Mucosa of stomach (tissue), 1 donor: Measurements from ENCODE around the gene G3BP2.

ENCODE experiments used
- H3K27me3 ChIP-seq: one replicate; pipeline ENCODE4 v1.7.0; 2013; ENCODE audit warnings: mild to moderate bottlenecking, low read length; ENCODE audit not compliant: control insufficient read depth, insufficient read depth
- H3K36me3 ChIP-seq: one replicate; pipeline ENCODE4 v1.7.0; 2013; ENCODE audit warnings: low read length; ENCODE audit not compliant: control insufficient read depth, insufficient read depth
- H3K4me1 ChIP-seq: one replicate; pipeline ENCODE4 v1.7.0; 2013; ENCODE audit warnings: mild to moderate bottlenecking, low read length; ENCODE audit not compliant: control insufficient read depth, insufficient read depth
- H3K4me3 ChIP-seq: one replicate; pipeline ENCODE4 v1.7.0; 2013; ENCODE audit warnings: low read length
- H3K9ac ChIP-seq: one replicate; pipeline ENCODE4 v1.7.0; 2013; ENCODE audit warnings: mild to moderate bottlenecking, low read length, moderate library complexity
- H3K9me3 ChIP-seq: one replicate; pipeline ENCODE4 v1.7.0; 2013; ENCODE audit warnings: mild to moderate bottlenecking, low read length, moderate library complexity; ENCODE audit not compliant: control insufficient read depth
- donor health status: Pancreatic carcinoma.

The G3BP2 gene

DNA sequence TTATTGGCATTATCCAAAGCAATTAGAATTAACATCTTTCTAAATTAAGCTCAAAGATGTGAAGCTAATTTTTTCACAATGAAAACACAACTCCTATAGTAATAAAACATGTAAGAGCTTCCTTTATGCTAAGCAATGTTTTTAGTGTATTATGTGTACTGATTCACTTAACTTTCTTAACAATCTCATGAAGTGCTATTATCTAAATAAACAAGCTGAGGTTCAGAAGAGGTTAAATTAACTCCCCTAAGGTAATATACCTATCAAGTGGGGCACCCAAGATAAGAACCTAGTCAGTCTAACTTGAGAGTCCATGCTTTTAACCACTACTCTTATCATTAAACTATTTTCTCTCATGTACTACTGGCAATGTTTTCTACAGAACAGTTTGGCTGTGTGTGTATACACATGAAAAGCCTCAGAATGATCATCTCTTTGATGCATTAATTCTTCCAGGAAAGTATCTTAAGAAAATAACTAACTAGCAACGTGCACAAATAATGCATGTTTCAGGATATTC, 13.6 kb downstream of the G3BP2 start:
- Histone ChIP-seq H3K27me3 (no peaks in the 10 kb centered on the region), H3K4me3 (no peak overlapping the region), H3K9ac (no peak overlapping the region), H3K9me3 (no peaks in the 10 kb centered on the region), H3K36me3 (peaks cover 4% of the 10 kb centered on the region), H3K4me1 (no peaks in the 10 kb centered on the region)

DNA sequence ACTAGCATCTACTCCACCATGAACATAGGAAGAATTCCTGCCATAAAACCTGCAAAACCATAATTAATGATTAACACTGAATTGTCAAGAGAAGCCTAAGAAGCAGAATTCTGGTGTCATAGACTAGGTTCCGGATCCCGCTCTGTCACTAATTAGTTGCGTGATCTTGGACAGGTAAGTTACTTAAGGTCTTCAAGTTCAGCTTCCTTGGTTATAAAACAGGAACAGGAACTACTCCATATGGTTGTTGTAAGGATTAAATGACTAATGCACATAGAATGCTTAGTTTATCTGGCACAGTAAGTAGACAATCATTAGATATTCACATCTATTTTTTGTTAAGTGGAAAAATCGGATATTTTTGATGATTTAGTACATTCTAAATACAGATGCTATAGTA, 14.3 kb downstream of the G3BP2 start:
- H3K4me1 ChIP-seq, result no peaks in the 10 kb centered on the region
- H3K9ac ChIP-seq, result no peak overlapping the region
- no peaks in the 10 kb centered on the region for H3K9me3 ChIP-seq
- H3K36me3 ChIP-seq, result peaks cover 7% of the 10 kb centered on the region
- H3K4me3 ChIP-seq, result no peak overlapping the region
- no peaks in the 10 kb centered on the region for H3K27me3 ChIP-seq

DNA sequence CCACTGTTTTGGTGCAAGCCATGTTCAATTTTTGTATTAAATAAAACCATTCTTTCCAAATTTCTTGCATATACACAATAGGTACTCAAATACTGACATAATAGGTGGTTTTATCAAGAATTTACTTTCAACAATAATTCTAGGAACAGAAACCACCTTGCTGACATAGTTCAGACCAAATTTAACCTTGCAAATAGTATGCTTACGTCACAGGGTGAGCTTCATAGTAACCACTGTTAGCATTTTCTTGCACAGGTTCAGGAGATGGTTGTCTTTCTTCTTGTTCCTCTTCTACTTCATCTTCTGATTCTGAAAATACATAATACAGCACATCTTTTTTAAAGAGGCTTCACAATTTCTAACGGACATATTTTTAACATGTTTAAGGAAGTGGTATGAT, 17.6 kb downstream of the G3BP2 start:
- Histone ChIP-seq H3K4me3 (no peak overlapping the region), H3K4me1 (no peaks in the 10 kb centered on the region), H3K36me3 (peaks cover 7% of the 10 kb centered on the region), H3K27me3 (no peaks in the 10 kb centered on the region), H3K9me3 (no peaks in the 10 kb centered on the region), H3K9ac (no peak overlapping the region)

DNA sequence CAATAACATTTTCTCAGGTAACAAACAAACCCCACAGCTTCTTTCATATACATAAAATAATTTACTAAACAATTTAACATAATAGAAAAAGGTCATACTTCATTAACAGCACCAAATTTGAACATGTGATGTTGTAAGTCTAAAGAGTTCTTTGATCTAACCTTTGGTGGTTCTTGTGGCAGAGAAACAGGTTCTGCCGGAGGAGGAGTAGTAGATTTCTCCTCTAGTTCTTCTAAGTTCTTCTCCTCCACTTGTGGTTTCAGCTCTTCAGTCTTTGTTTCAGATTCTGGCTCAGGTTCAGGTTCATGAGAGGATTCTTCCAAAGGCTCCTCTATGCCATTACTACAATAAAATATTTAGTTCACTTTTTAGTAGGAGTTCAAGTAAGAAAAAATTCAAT, 18.3 kb downstream of the G3BP2 start:
- peaks cover 7% of the 10 kb centered on the region for H3K36me3 ChIP-seq
- H3K9ac ChIP-seq, result no peak overlapping the region
- no peaks in the 10 kb centered on the region for H3K9me3 ChIP-seq
- H3K4me1 ChIP-seq, result no peaks in the 10 kb centered on the region
- no peak overlapping the region for H3K4me3 ChIP-seq
- H3K27me3 ChIP-seq, result no peaks in the 10 kb centered on the region

DNA sequence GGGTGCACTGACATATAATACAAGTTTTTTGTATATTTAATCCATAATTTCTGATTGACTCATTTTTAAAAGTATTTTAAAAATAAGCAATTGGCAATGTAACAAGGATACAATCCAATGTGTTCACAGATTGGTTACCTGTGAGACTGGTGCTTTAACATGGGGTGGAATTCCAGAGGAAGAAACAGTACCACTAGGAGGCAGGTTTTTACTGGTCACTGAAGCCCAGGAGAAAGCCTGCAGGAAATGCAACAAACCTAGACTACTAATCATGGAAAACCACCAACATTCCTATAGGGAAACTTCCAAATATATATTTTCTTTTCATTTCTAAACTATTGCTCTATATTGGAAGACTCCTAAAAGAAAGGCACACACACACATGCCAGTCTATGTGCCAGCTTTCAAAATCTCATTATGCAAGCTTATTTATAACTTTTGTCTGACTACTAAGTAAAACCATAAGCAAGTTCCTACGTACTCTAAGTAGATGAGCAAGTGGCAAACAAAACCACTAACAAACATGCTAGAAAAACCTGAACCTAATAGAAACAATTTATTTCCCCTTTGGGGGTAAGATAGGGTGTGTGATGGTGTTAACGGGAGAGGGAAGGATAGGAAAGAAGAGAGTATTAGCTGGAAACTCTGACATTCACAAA, 19.2 kb downstream of the G3BP2 start:
- Histone ChIP-seq H3K9ac (no peak overlapping the region), H3K9me3 (no peaks in the 10 kb centered on the region), H3K4me3 (no peak overlapping the region), H3K4me1 (no peaks in the 10 kb centered on the region), H3K27me3 (no peaks in the 10 kb centered on the region), H3K36me3 (peaks cover 7% of the 10 kb centered on the region)

DNA sequence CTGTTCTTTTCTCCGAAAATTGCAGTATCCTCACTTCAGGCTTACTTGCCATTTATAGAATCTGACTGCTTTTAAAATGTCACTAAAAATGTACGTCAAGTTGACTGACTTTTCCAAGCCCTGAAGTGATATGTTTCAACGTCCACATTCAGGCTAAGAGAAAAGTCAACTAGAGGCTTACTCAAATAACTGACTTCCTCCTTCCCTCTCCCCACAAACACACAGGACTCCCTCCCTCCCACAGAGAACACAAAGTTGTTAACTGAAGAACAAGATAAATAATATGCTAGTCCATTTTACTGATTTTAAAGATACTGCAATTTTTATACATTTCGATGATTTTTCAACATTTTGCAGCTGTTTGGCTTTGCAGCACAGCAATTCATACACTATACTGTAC, 29.1 kb downstream of the G3BP2 start:
- Histone ChIP-seq H3K9ac (no peak overlapping the region), H3K27me3 (no peaks in the 10 kb centered on the region), H3K4me3 (no peak overlapping the region), H3K9me3 (no peaks in the 10 kb centered on the region), H3K36me3 (no peaks in the 10 kb centered on the region), H3K4me1 (peaks cover 5% of the 10 kb centered on the region)

DNA sequence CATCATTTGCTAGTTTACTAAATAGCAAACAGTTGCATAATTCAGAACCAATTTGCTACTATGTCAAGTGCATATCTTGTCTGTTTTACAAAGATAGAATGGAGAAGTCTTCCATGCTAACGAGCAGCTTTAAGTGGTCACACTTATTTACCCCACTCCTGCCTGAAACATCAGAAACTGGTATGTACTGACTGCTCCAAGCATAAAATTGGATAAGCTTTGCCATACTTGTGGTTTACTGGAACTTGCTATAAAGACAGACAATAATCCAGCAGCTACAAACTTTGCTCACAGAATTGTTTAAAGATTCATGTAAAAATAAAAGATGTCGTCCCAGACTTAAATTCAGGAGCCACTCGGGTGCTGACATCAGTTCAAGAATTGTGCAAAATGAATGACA, 29.6 kb downstream of the G3BP2 start:
- Histone ChIP-seq H3K9ac (no peak overlapping the region), H3K4me3 (no peak overlapping the region), H3K9me3 (no peaks in the 10 kb centered on the region), H3K4me1 (peaks cover 5% of the 10 kb centered on the region), H3K36me3 (no peaks in the 10 kb centered on the region), H3K27me3 (no peaks in the 10 kb centered on the region)

DNA sequence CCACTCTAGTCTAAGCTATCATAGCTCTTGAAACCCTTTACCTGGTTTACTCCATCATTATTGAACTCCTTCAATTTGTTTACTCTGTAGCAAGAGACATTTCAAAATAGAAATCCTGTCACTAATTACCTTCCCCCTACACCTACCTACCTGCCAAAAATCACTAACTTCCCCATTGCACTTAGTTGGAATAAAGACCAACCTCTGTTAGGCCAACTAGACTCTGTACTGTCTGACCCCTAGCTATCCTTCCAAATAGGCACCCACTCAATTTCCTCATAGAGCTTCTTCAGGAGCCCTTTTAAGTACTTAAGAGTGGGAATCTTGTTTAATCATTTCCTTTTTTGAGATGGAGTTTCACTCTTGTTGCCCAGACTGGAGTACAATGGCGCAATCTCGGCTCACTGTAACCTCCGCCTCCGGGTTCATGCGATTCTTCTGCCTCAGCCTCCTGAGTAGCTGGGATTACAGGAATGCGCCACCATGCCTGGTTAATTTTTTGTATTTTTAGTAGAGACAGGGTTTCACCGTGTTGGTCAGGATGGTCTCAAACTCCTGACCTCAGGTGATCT, 34.0 kb downstream of the G3BP2 start:
- Histone ChIP-seq H3K9me3 (no peaks in the 10 kb centered on the region), H3K4me3 (no peak overlapping the region), H3K27me3 (no peaks in the 10 kb centered on the region), H3K4me1 (peaks cover 5% of the 10 kb centered on the region), H3K9ac (no peak overlapping the region), H3K36me3 (no peaks in the 10 kb centered on the region)

DNA sequence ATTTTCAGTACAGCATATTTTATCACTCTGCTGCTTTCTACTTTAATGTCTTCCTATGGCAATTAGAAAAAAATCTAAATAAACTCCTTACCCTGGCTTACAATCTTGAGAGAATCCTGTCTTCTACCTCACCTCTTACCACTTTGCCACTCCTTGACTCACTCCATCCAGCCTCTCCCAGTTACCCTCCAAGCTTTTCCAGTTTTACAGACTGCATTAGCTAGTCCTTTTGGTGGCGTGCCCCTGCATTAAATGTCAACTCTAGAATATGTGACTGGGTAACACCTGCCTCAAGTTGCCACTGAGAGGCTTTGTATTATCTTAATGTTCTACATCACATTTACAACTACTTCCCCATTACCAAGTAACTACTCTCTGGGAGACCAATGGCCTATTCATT, 35.4 kb downstream of the G3BP2 start:
- Histone ChIP-seq H3K4me3 (no peak overlapping the region), H3K9ac (no peak overlapping the region), H3K27me3 (no peaks in the 10 kb centered on the region), H3K4me1 (no peaks in the 10 kb centered on the region), H3K9me3 (no peaks in the 10 kb centered on the region), H3K36me3 (no peaks in the 10 kb centered on the region)

DNA sequence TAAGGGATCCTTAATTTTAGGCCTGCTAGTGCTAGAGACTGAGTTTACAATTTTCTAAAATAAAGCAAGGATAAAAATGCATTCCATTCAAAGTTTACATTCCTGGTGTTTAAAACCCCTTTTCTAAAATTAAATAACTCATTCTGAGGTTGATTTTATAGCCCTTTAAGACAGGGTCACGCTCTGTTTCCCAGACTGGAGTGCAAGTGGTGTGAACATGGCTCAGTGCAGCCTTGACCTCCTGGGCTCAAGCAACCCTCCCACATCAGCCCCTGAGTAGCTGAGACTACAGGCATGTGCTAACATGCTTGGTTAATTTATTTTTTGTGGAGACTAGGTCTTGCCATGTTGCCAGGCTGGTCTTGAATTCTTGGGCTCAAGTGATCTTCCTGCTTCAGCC, 36.0 kb downstream of the G3BP2 start:
- Histone ChIP-seq H3K4me1 (no peaks in the 10 kb centered on the region), H3K36me3 (no peaks in the 10 kb centered on the region), H3K9me3 (no peaks in the 10 kb centered on the region), H3K9ac (no peak overlapping the region), H3K4me3 (no peak overlapping the region), H3K27me3 (no peaks in the 10 kb centered on the region)

DNA sequence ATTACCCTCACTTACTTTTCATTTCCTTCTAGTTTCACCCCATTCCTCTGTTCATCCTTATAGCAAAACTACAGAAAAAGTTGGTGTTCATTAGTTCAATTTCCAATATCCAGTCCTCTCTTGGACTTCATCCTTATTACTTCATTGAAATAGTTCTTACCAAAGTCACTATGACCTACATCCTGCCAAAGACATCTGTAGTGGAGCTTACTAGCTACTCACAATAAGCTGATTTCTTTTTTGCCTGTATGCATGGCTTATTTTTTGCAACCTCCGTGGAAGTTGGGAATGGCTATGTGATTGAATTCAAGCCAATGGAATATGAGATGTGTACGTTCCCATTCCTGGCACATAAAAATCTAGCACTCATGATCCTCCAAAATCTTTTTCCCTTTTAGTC, 38.3 kb downstream of the G3BP2 start:
- Histone ChIP-seq H3K4me3 (no peak overlapping the region), H3K27me3 (no peaks in the 10 kb centered on the region), H3K9me3 (no peaks in the 10 kb centered on the region), H3K9ac (no peak overlapping the region), H3K36me3 (no peaks in the 10 kb centered on the region), H3K4me1 (peaks cover 4% of the 10 kb centered on the region)

DNA sequence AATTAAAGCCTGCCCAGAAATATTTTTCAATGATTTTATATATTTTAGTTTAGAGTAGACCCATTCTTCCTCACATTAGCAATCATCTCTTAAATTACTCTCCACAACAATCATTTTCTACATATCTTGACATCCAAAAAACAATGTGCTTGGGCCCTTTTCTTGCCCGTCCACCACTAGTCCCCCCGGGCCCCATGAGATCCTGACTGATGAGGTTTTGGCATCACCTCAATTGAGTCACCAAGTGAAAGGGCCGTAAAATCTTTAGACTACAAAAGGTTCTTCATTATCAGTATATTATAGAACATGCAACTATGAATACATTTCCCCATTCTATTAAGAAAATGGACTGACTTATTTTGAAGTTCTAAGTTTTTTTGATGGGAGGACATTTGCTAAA, 38.9 kb downstream of the G3BP2 start:
- peaks cover under 1% of the 10 kb centered on the region for H3K27me3 ChIP-seq

More for the DNA sequence above, 38.9 kb downstream of the G3BP2 start:
- Histone ChIP-seq H3K9me3 (no peaks in the 10 kb centered on the region), H3K4me3 (no peak overlapping the region), H3K36me3 (no peaks in the 10 kb centered on the region), H3K4me1 (peaks cover 4% of the 10 kb centered on the region), H3K9ac (no peak overlapping the region)
